Nucleus accumbens (tissue), 56 donors: ENCODE measurements around the gene ARFGAP1.

Experiments used
- DNase-seq, 56 donors: peaks; one replicate each; lab custom pipeline; 2025; lab: John Stamatoyannopoulos, UW

The ARFGAP1 gene

DNA sequence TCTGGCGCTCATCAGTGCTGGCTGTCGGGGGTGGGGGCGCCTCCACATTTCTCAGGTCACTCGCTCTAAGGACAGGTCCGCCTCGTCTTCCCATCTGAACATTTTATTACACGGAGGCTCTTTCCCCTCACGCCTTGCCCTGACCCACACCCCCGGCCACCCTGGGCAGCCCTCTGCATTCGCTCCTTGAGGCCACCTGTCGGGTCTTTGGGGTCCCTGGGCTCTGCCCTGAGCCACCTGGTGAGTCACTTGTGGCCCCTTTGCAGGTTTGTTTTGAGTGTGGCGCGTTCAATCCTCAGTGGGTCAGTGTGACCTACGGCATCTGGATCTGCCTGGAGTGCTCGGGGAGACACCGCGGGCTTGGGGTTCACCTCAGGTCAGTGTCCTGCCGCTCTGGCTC, 3.2 kb downstream of the ARFGAP1 start:
- DNase-seq: no peak

DNA sequence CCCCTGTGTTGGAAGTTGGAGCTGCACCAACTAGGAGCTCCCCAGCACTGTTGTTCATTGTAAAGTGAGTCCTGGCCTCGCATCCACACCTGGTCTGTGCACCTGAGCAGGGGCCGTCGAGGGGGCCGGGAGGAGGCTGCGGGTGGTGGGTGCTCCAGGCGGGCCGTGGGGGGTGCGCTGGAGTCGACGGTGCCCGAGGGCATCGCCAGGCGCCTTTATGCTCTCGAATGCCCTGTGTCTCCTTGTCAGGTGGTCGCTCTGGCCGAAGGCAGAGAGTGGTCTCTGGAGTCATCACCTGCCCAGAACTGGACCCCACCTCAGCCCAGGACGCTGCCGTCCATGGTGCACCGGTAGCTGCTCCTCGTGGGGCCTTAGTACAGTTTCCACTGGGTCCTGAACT, 4.3 kb downstream of the ARFGAP1 start:
- DNase-seq: no peak

DNA sequence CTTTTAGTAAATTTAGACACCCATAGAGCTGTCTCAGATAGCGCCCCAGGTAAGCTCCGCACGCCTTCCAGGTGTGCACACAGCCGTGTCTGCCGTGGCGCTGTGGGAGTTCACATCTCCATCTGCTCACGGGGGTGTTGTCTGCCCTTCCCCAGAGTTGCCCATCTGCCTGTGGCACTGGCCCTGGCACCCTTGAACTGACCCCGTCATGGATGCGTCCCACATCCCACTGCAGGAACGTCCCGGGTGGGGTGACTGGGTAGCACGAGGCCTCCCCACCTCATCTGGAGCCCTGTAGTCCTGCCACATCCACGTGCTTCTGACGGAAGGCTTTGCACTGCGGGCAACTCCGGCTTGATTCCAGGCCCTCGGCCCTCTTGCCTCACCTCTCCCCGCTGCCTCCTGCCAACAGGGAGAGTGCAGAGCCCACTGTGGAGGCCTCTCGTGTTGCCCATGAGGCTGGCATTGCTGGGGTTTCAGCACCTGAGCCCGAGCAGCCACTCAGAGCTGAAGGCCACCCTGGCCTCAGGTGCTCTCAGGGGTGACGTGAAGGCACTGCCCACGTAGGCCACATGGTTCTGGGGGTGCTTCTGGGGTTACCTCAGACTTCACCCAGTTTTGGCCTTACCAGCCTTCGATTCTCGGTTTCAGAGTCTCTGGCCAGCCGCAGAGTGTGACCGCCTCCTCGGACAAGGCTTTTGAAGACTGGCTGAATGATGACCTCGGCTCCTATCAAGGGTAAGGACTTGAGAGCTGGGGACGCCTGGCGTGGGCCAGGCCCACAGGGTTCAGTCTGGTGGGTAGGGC, 5.1 kb downstream of the ARFGAP1 start:
- no peak for DNase-seq

DNA sequence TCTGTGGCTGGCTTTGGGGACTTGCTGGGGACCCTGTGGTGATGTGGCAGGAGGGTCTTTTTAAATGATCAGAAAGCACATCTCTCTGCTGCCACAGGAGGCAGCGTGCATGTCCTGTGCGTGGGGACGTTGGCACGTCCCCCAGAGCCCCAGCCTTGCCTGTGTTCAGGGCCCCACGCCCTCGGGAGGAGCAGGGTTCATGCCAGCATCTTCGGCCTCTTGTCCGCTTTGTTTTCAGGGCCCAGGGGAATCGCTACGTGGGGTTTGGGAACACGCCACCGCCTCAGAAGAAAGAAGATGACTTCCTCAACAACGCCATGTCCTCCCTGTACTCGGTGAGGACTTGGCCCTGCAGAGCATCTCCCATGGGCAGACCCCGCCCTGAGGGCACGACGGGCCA, 6.0 kb downstream of the ARFGAP1 start:
- no peak for DNase-seq

DNA sequence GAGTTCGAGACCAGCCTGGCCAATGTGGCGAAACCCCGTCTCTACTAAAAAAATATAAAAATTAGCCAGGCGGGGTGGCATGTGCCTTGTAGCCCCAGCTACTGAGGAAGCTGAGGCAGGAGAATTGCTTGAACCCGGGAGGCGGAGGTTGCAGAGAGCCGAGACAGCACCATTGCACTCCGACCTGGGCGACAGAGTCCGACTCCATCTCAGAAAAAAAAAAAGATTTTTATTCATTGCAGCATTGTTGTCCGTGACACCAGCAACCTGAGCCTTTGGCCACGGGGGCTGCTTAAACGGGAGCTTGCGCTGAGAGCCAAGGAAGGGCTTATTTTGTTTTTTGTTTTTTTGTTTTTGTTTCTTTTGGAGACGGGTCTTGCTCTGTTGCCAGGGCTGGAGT, 7.3 kb downstream of the ARFGAP1 start:
- DNase-seq: no peak

DNA sequence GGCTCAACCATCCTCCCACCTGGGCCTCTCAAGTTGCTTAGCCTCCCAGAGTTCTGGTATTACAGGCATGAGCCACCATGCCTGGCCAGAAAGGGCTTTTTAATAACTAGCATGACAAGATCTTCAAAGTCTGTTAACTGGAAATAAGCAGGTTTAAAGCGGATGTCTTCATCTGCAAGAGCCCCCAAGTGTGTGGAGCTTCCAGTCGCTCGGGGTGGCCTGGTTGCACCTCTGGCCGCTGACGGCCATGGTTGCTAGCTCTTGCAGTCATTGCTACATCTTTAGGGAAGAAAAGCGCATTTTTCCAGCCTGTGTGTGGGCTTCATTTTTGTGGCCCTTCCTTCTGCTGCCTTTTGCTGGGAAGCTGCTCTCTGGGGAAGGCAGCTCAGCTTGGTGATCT, 7.8 kb downstream of the ARFGAP1 start:
- no peak for DNase-seq

DNA sequence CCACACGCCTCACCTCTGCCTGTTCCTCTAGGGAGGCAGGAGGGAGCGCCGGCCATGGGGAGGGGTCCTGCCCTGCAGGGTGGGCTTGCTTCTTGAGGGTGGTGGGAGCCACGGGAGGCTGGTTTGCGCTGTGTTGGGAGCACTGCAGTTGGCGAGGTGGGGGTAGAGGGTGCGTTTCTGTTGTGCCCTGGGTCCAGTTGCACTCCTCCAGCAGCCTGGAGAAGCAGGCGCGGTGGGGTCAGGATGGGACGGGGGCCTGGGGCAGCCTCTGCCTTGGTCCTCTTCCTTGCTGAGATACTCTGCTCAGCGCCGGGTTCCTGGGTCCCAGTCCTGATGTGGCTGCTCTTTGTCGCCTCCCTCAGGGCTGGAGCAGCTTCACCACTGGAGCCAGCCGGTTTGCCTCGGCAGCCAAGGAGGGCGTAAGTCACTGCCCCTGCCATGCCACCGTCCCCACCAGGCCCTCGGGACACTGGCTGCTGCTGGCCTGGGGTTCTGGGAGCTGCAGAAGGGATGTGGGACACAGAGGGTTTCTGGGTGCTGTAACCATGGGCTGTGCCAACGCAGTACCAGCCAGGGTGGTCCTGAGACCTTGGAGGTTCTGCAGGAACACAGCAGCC, 8.4 kb downstream of the ARFGAP1 start:
- DNase-seq: no peak

DNA sequence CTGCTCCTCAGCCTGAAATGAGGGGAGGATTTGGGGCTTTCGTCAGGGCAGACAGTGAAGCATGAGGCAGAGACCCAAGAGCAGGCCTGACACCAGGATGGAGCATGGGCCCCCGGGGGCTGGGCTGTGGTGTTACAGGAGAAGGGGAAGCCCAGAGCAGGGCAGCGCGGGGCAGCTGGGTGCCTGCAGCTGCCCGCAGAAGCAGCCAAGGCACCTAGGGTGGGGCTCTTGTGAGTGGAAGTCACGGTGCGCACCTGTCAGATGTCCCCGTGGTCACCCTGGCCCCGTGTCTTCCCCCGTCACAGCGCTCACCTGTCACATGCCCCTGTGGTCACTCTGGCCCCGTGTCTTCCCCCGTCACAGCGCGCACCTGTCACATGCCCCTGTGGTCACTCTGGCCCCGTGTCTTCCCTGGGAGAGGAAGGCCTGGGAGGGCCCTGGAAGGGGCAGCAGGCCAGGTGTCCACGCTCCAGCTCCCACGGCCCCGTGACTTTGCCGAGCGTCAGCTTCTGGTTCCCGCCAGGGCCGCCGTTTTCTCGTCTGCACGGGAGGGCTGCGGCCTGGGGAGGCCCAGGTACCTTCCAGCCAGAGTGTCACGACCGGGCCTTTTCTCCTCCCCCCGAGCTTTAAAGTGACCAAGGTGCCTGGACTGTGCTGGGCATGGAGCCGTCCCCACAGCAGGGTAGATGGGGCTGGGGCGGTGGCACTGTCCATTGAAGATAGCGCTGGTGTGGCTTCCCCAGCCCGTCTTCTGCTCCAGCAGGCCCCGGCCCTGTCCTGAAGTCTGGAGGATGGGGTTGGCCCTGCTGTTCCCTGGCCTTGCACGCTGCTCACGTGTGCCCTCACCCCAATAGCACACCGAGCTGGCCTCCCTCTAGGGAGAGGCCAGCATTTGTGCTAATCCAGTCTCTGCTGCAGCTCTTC, 9.4 kb downstream of the ARFGAP1 start:
- DNase-seq: no peak

DNA sequence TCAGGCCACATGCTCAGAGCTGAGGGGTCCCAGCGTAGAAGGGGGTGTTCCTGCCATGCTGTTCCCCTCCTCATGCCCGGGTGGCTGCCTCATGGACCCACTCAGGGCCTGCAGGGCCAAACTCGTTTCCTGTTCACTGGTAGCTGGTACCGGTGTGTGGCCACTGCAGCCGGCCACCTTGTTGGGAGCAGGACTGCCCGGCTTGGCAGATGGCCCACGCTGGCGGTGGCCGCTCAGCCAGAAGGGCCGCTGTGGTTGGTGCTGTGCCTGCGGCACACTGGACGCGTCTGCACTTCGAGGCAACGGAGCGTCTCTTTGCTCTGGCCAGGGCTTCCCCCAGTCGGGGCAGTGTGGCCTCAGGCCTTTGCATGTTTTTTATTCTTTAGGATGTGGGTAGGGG, 10.3 kb downstream of the ARFGAP1 start:
- DNase-seq: no peak

DNA sequence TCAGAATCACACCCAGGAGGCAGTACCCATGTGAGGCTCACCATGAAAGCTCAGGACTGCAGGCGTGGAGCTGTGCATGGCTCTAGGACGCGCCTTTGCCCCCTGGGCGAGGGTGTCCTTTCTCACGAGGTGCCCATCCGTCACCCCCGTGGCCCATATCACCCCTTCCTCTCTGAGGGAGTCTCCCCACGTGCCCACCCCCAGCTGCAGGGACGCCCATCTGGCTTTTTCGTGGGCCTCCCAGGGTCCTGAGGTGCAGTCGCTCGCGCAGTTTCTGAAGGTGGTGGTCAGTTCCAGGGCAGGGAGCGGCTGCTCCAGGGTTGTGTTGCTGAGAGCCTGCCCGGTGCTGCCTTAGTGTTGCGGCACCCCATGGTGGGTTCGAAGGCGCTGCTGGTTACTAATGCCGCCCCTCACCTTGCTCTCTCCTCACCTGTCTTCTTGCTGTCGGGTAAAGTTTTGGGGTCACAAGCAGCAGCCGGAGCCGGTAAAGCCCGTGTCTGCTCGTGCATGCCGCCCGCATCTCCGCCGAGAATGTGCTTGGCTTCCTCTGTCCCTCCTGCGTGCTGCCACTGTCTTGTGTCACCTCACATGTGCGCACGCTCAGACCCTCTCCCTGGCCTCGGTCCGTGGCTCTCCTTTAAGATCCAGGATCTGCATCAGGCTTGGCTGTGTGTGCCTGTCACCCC, 10.9 kb downstream of the ARFGAP1 start:
- DNase-seq: no peak

DNA sequence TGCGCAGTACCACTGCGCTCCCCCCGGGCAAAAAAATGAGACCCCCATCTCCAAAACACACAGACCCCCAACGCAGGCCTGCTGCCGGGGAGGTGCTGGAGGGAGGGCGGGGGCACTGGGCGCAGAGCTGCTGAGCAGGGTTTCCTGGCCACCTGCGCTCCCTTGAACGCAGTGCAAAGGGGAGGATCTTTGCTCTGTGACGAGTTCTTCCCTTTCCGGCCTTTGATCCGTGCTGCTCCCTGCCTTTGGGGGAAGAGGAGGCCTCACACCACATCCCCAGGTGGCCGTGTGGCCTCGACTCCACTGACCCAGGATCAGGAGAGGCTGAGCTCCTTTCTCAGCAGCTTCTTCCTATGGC, 11.4 kb downstream of the ARFGAP1 start:
- DNase-seq: no peak

DNA sequence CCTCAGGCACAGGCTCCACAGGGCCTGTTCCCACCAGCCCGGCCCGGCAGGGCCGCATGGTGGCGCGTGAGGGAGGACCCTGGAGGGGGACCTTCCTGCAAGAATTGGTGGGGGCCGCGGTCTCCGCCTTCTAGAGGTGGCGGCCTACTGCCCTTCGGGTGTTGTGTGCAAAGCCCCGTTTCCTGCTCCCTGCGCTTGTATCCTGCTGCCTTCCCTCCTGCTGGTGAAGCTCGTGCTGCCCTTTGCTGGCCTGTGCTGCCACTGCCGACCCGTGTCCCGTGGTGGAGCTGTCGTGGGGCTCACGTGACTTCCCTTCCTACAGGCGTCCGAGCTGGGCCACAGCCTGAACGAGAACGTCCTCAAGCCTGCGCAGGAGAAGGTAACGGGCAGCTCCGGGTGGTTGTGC, 11.9 kb downstream of the ARFGAP1 start:
- no peak for DNase-seq

DNA sequence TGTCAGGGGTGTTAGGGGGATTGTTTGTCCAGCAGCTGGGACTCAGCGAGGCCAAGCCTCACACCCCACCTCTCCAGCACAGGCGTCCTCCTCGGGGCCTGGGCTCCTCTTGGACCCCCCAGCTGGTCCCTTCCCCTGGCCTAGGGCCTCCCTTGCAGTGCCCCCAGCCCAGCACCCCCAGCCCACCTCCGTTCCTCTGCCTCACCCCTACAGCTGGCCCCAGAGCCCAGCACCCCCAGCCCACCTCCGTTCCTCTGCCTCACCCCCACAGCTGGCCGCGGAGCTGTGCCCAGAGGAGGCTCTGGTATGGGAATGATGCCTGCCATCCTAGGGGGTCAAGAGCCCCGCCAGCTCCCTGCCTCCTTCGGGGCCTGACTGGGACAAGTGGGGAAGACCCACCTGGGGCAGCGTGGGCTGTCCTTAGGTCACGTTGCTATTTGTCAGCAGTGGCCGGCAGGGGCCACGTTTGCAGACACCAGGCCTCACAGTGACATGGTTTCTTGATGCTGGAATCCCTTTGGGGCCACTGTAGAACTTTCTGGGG, 12.4 kb downstream of the ARFGAP1 start:
- DNase-seq: no peak

DNA sequence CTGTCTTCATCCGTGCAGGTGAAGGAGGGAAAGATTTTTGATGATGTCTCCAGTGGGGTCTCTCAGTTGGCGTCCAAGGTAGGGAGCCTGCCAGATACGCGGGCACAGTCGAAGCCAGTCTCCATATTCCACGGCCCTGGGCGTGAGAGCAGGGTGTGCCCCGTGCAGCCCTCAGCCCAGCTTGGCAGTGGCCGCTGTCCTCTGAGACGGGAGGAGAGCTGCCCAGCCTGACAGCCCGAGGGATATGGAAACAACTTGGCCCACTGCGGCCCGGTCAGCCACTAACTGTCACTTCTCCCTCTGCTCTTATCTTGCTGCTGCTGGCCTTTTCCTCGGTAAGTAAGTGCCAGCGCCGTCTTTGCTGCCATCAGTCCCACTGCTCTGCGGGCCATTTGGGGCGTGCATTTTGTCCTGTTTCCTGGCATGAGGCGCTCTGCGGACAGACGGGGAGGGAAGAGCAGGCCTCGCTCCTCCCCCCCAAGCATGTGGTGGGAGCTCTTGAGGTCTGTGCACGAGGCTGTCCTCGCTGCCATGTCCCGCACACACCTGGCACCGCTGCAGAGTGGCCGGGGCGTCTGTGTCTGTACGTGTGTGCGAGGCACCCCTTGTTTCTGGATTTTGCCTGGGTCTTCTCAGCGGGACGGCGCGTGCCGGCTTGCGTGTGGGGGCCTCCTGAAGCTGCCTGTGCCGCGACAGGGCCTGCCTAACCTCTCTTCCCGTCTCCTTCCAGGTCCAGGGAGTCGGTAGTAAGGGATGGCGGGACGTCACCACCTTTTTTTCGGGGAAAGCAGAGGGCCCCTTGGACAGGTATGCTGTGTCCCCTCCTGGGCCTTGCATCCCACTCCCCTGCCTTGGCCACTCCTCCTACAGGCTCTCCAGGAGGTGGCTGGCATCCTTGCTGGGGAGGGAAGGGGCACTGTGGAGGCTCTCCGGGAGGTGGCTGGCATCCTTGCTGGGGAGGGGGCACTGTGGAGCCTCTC, 13.3 kb downstream of the ARFGAP1 start:
- no peak for DNase-seq

DNA sequence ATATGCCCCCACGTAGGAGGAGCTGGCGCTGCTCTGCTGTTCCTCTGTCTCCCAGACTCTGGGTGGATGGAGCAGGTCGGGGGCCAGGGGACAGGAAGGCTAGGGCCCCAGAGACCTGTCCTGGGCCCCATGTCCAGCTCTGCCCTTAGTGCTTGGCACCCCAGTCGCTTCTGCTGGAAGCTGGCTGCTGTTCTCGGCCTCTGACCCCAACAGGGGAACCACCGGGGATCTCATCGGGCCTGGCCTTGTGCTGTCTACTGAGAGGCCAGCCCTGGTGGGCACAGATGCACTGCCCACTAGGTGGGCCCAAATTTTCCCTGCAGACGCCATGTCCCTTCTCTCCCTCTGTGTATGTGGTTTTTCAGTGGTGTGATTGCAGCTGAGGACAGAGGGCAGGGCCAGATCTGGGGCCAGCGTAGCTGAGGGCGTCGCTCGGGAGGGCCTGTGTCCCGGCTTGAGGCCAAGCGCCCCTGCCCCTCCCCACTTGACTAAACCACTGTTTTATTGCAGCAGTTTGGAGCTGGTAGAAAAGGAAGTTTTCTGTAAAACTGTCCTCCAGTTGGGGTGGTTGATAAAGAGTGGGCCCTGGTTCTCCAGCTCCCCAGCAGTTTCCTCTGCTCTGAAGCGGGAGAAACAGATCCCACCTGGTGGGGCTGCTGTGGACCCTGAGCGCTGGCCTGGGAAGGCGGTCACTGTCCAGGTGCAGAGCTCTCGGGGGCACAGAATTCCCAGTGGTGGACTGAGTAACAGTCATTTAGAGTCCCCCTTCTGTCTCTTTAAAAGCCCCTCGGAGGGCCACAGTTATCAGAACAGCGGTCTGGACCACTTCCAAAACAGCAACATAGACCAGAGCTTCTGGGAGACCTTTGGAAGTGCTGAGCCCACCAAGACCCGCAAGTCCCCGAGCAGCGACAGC, 14.4 kb downstream of the ARFGAP1 start:
- no peak for DNase-seq

DNA sequence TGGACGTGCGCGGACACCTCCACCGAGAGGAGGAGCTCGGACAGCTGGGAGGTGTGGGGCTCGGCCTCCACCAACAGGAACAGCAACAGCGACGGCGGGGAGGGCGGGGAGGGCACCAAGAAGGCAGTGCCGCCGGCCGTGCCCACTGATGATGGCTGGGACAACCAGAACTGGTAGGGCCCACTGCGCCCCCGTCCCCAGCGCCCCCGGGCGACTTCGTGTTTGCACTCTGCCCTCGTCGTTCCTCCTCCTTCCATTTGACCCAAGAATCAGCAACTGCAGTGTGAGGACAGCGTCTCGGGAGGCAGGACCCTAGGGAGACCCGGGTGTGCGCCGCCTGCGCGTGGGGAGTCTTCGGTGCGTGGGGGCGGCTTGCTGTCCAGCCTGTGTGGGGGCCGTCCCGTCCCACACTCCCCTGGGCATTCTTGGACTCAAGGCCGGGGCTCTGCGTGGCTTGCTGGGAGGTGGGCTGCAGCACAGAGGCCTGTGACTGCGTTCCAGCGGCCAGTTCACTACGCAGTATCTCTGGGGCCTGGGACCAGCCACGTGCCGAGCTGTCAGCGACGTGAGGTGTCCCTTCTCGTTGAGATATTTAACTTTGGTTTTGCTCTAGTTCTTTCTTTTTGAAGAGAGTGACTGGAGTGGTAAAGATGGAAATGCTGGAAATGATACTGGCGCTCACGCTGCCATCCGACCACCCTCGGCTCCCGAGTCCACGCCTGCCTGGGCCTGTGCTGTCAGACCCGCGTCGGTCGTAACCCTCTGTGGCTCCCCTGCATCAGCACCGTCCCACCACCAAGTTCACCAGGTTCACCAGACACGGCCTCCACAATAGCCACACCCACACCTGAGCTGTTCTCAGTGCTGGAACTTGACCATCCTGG, 15.3 kb downstream of the ARFGAP1 start:
- no peak for DNase-seq

DNA sequence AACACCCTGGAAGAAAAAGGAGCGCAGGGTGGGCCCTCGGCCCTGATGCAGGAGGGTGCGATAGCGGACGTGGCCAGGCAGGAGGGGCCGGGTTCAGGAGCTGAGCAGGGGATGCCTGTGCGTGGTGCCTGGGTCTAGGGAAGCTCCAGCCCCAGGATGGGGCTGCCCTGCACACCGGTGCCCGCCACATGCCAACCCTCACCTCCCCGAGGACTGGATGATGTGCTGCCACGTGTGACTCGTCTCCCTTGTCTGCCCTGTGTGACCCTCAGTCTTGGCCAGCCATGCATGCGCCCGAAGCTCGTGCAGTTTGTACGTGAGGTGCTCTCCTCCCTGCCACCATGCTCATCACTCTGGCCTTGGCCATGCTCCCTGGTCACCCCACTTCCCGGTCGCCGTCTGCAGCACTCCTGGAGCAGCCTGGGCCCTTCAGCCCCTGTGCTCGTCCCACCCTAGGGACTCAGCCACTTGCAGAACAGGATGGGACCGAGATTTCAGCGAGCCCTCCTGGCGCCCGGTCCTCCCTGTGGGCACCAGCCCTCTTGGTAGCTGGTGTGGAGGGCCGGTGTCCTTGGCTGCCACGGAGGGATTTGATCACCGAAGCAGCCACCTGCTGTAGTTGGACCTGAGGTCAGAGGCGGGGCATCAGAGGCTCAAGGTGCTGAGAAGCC, 16.1 kb downstream of the ARFGAP1 start:
- DNase-seq: no peak
